Keratinocyte (primary cell): ENCODE measurements around the gene UQCRHL. TPM values are rescaled to one million over a fixed set of nuclear protein-coding genes. Genes with fewer than 3 reads are reported as not detected.
A peak's percentile ranks its signal among the peaks of the same experiment; 100 is the strongest.

Source experiments
- DNase-seq: peaks from one replicate; pipeline ENCODE4 v3.0.0-alpha.2; 2011; ENCODE audit warnings: low read depth, missing footprints, low spot score
- FAIRE-seq: peaks from 2 replicates; lab custom pipeline; 2011; peaks lifted over from hg19 to GRCh38; lab: Jason Lieb, UNC
- H2AFZ ChIP-seq: 2 replicates; pipeline ENCODE4 v1.6.0; 2012; ENCODE audit warnings: low read length, control low read depth, inconsistent platforms; ENCODE audit not compliant: control insufficient read depth
- H3K27ac ChIP-seq: 2 replicates; pipeline ENCODE4 v1.5.1; 2011; ENCODE audit warnings: low read length; ENCODE audit not compliant: control insufficient read depth, insufficient read depth
- H3K27me3 ChIP-seq: 3 replicates; pipeline ENCODE4 v1.6.0; 2011; ENCODE audit warnings: low read length; ENCODE audit not compliant: control insufficient read depth, insufficient read depth; ENCODE audit errors: extremely low read depth
- H3K36me3 ChIP-seq, 2 experiments: 2 replicates in 1 of 2; 3 replicates in 1 of 2; pipeline ENCODE4 v1.5.1; 2011; ENCODE audit warnings: low read length in 2 of 2, mild to moderate bottlenecking in 1 of 2; ENCODE audit not compliant: control insufficient read depth in 2 of 2, insufficient read depth in 2 of 2; ENCODE audit errors: extremely low read depth in 1 of 2
- H3K4me1 ChIP-seq: 3 replicates; pipeline ENCODE4 v1.5.1; 2011; ENCODE audit warnings: low read length; ENCODE audit not compliant: control insufficient read depth, insufficient read depth; ENCODE audit errors: extremely low read depth
- H3K4me2 ChIP-seq: 3 replicates; pipeline ENCODE4 v1.6.0; 2011; ENCODE audit warnings: low read depth, low read length; ENCODE audit not compliant: control insufficient read depth, insufficient read depth; ENCODE audit errors: extremely low read depth
- H3K4me3 ChIP-seq, 3 experiments: fragments of 200-600 bp in 1 of 3; sonication (generic) in 1 of 3; 2 replicates in 2 of 3; 3 replicates in 1 of 3; pipeline ENCODE4 v1.5.1; 2011 to 2016; ENCODE audit warnings: low read length in 3 of 3, mild to moderate bottlenecking in 3 of 3, control low read depth in 2 of 3, inconsistent platforms in 1 of 3, low read depth in 1 of 3, mixed read lengths in 1 of 3, mixed run types in 1 of 3, moderate library complexity in 1 of 3; ENCODE audit not compliant: control insufficient read depth in 2 of 3, insufficient read depth in 2 of 3; ENCODE audit errors: extremely low read depth in 1 of 3
- H3K79me2 ChIP-seq: 2 replicates; pipeline ENCODE4 v1.6.0; 2012; ENCODE audit warnings: low read length; ENCODE audit not compliant: control insufficient read depth, insufficient read depth
- H3K9ac ChIP-seq: 3 replicates; pipeline ENCODE4 v1.6.0; 2011; ENCODE audit warnings: low read length; ENCODE audit not compliant: control insufficient read depth, insufficient read depth; ENCODE audit errors: extremely low read depth
- H3K9me1 ChIP-seq: 3 replicates; pipeline ENCODE4 v1.6.0; 2011; ENCODE audit warnings: low read length; ENCODE audit not compliant: control insufficient read depth, insufficient read depth; ENCODE audit errors: extremely low read depth
- H3K9me3 ChIP-seq: 2 replicates; pipeline ENCODE4 v1.5.1; 2012; ENCODE audit warnings: low read depth, low read length; ENCODE audit not compliant: control insufficient read depth
- H4K20me1 ChIP-seq: 3 replicates; pipeline ENCODE4 v1.6.0; 2011; ENCODE audit warnings: low read length; ENCODE audit not compliant: control insufficient read depth, insufficient read depth; ENCODE audit errors: extremely low read depth
- CTCF ChIP-seq, 3 experiments: IDR thresholded peaks in 1 of 3; conservative IDR thresholded peaks in 1 of 3; optimal IDR thresholded peaks in 1 of 3; 2 replicates in 2 of 3; 3 replicates in 1 of 3; pipeline versions ENCODE3 to v1.5.1; 2011; ENCODE audit warnings: low read length in 3 of 3, mild to moderate bottlenecking in 3 of 3, moderate library complexity in 2 of 3, control low read depth in 1 of 3, inconsistent platforms in 1 of 3; ENCODE audit not compliant: insufficient read depth in 2 of 3; ENCODE audit errors: extremely low read depth in 1 of 3
- EZH2 ChIP-seq: IDR thresholded peaks from one replicate; pipeline ENCODE4 v1.6.1; 2012; ENCODE audit warnings: inconsistent platforms, mild to moderate bottlenecking, low read length, moderate library complexity
- dilution Hi-C: fragments of 300-500 bp; cut with MboI; formaldehyde crosslinking; loops from one replicate; pipeline ENCODE4 v1.7.0; 2020; ENCODE audit warnings: low sequenced_read_pairs; ENCODE audit not compliant: extremely low pct_ligation_motif_present
- polyA plus RNA-seq, 5 experiments: library from polyadenylated mRNA; depleted of rRNA in 3 of 5; stranded (reverse) in 3 of 5; stranded (forward) in 1 of 5; unstranded in 1 of 5; fragments of >200 nt; gene quantifications; 1 replicate in 1 of 5; 2 replicates in 3 of 5; 3 replicates in 1 of 5; pipeline versions ENCODE4 v1.2.1 to v1.2.3, GENCODE V29; 2011 to 2012; ENCODE audit warnings: missing spikeins in 2 of 5, low read depth in 1 of 5, low replicate concordance in 1 of 5

The UQCRHL gene
- polyA plus RNA-seq, 1 donor (not counting 4 experiments of a cell fraction or from before 2014, with no cell fraction given): 14.0 TPM

- peaks cover 32% of the 10 kb centered on the region for H3K4me1 ChIP-seq
- no peak overlapping the region for H2AFZ ChIP-seq
- no peaks in the 10 kb centered on the region for H3K9me3 ChIP-seq
- no peak overlapping the region for H3K9ac ChIP-seq
- dilution Hi-C loops: no loop called here
- FAIRE-seq (peak; percentile 93), DNase-seq (peak; percentile 86)
- no peaks in the 10 kb centered on the region for H3K79me2 ChIP-seq
- no peak overlapping the region for H3K4me3 ChIP-seq
- no peaks in the 10 kb centered on the region for H3K9me1 ChIP-seq
- no peaks in the 10 kb centered on the region for H3K27me3 ChIP-seq
- no peak overlapping the region for H3K4me2 ChIP-seq
- no peaks in the 10 kb centered on the region for H4K20me1 ChIP-seq
- TF ChIP-seq EZH2 (no peak), CTCF (optimal IDR thresholded peaks at IDR 0.05 in 1 of 3, IDR thresholded peaks at IDR 0.05 in 1 of 3, conservative IDR thresholded peaks at IDR 0.05 in 1 of 3; ENCODE audit: extremely low read depth in 1 of 3, insufficient read depth in 2 of 3, low read length in 3 of 3) (no peak)
- H3K36me3 ChIP-seq: peaks cover 11 to 19% of the 10 kb centered on the region in 2 experiments
- H3K27ac ChIP-seq: peak overlapping the region; percentile 87
Measured at GRCh38 chr1:15788624-15789301, 18.7 kb downstream of the UQCRHL start.

- Histone ChIP-seq H4K20me1 (no peaks in the 10 kb centered on the region), H3K27ac (peak overlapping the region; percentile 38), H3K9me3 (no peaks in the 10 kb centered on the region), H3K36me3 (peaks cover 21 to 22% of the 10 kb centered on the region in 2 experiments), H3K9me1 (no peaks in the 10 kb centered on the region), H3K4me1 (peaks cover 19% of the 10 kb centered on the region), H2AFZ (no peak overlapping the region), H3K9ac (no peak overlapping the region), H3K4me3 (no peak overlapping the region), H3K4me2 (no peak overlapping the region), H3K27me3 (no peaks in the 10 kb centered on the region), H3K79me2 (no peaks in the 10 kb centered on the region)
- TF ChIP-seq EZH2 (no peak), CTCF (optimal IDR thresholded peaks at IDR 0.05 in 1 of 3, IDR thresholded peaks at IDR 0.05 in 1 of 3, conservative IDR thresholded peaks at IDR 0.05 in 1 of 3; ENCODE audit: extremely low read depth in 1 of 3, insufficient read depth in 2 of 3, low read length in 3 of 3) (no peak)
- dilution Hi-C loops: no loop called here
- DNase-seq (no peak), FAIRE-seq (peak; percentile 9)
Measured at GRCh38 chr1:15786581-15786980, 20.9 kb downstream of the UQCRHL start.
